ENCODE data around the gene GRK4.

- TF ChIP-seq EZH2 (IDR thresholded peaks at IDR 0.05; ENCODE audit: insufficient read depth, poor library complexity, severe bottlenecking) (no peak), EZH2phosphoT487 (IDR thresholded peaks at IDR 0.05; ENCODE audit: insufficient read depth, low read depth) (no peak)
Measured at GRCh38 chr4:2915789-2916188, 47.6 kb upstream of the GRK4 start.

Measured in GM23248 (cell line).